Measurements from ENCODE around the gene SRSF12.
A peak's percentile ranks its signal among the peaks of the same experiment; 100 is the strongest.

The SRSF12 gene

DNA sequence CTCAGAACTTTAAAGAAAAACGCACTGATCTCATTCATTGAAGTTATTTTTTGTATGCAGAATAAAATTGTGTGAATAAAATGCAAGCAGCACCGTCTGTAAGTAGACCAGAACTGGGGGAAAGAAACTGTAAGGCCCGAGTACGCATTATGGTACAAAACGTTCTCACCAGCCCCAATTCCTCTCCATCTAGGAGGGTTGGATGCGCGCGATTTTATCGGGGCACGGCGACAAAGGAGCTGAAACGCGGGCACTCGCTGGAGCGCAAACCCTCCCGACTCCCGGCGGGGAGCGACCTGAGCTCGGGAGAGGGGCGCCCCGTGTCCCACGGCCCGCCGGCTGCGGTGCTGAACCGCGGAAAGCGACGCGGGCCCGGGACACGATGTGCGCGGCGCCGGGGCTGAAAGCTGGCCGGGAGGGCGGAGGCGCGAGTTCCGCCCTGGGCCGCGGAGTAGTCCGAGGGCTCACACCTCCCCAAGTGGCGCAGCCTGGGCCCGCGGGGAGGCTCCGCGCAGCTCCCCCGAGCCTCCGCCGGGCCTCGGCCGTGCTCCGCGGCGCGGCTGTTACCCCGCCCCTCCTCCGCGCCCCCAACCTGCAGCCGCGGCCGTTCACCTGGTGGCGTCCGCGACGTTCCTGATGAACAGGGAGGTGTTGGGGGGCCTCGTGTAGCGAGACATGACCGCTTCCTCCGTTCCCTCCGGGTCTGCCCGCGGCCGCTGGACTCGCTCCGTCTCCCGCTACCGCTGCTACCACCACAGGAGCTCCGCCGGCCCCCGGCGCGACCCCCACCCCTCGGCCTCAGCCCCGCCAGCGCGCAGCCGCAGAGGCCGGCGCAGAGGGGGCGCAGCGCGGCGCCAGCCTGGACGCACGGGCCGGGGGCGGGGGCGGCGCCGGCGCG is at the start of gene SRSF12:
SRSF12 (minus strand) TSS at position 861 of the 898 bp plus-strand sequence; CDS start at position 677, 184 bp downstream.
- peak; percentile 59 for DNase-seq

DNA sequence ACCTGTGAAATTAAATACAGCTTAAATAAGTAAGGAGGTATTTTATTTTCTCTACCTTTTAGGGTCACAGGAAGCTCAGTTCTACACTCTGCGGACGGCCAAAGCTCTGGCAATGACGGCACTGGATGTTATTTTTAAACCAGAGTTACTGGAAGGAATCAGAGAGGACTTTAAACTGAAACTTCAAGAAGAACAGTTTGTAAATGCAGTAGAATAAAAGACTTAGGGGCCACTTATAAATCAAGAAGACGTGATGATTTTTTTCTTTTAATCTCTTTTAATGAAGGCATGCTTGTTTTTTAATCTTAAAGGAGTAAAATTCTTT is 44.1 kb upstream of the SRSF12 start:
- no peak for DNase-seq

DNA sequence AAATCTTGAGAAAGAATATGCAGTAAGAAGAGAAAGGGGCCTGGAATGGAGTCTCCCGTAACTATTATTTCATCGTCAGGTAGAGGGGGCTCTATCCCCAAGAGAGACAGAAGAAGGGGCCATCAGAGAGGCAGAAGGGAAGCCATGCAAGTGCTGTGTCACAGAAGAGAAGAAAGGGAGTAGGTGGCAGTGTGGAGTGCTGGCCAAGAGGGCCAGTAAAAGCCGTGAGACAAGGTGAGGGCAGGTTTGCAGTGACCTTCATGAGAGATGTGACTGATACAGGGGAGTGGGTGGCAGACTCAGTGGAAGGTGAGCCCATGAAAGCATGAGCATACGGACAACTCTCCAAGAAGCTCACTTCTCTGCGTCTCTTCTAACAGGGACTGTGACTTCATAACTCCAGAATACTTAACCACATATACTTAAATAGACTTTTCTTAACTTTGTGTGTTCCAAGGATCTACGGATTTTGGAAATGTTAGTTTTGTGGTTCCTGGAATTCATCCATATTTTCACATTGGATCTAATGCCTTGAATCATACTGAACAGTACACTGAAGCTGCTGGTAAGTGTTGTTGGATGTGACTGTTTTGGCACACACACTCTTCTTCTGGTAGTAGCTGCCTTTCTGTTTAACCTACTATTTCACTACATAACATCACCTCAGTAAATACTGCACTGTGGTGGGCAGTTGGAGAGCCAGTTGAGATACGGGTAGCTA is 43.6 kb upstream of the SRSF12 start:
- no peak for DNase-seq

DNA sequence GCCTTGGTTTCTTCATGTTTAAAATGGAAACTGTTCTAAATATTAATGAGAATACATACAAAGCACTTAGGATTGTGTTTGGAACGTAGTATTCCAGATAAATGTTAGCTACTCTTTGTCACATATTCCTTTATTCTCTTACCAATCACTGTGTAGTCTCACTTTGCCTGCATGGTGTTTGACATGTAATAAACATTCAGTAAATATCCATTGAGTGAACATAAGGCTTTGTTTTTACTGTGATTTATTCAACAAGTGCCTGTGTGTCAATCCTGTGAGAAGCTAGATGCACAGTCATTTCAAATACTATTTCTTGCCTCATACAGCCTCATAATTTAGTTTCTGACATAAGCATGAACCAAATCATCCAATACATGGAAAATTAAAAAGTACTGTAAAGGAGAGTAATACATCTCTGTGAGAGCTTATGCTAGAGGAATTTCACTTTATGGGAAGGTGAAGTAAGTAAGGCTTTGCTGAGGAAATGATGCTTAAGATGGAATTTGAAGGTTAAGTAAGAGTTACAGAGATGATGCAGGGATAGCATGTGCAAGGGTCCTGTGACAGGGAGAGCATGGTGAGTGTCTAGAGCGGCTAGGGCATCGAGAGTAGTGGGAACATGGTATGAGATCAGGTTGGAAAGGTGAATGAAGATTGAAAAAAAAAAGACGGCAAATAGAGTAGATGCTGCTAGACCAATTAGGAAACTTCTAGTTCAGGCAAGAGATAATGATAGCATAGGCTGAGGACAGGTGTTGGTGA is 42.6 kb upstream of the SRSF12 start:
- no peak for DNase-seq

DNA sequence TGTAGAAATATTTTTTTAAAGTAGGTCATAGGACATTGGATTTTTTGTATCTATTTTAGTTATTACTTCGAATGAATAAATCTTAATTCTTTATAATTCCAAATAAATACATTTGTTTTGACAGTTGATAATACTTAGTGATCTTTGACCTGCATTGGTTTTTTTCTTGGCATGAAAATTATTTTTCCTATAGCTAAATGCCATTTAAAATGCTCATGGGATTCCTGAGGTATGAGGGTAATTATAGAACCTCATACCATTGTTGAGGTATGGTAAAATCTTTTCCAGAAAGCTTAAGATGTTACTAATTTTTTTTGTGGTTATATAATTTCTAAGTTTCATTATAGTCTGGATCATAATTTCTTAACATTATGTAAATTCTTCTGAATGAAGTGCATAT is 36.3 kb upstream of the SRSF12 start:
- DNase-seq = no peak

DNA sequence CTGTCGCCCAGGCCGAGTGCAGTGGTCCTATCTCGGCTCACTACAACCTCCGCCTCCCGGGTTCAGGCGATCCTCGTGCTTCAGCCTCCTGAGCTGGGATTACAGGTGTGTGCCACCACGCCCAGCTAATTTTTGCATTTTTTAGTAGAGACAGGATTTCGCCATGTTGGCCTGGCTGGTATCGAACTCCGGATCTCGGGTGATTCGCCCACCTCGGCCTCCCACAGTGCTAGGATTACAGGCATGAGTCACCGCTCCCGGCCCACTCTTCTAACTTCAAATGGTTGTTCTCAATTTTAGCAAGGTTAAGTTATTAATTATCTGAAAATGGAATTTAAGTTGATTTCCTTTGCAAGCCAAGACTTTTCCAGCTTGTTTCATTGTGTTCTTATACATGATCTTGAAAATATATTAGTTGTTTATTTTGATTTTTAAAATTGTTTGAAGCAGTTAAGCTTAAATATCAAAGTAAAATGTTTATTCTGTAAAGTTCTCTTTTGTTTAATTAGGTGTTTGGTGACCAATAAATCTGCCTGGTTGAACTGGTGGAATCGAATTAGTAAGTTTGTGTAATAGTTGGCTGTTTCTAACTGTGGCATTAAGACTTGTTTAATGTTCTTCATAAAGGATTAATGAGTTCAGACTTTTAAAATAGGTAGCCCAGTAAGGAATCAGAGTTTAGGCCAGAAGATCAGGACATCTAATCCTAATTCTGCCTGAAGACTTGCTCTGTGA is 30.3 kb upstream of the SRSF12 start:
- DNase-seq = no peak

DNA sequence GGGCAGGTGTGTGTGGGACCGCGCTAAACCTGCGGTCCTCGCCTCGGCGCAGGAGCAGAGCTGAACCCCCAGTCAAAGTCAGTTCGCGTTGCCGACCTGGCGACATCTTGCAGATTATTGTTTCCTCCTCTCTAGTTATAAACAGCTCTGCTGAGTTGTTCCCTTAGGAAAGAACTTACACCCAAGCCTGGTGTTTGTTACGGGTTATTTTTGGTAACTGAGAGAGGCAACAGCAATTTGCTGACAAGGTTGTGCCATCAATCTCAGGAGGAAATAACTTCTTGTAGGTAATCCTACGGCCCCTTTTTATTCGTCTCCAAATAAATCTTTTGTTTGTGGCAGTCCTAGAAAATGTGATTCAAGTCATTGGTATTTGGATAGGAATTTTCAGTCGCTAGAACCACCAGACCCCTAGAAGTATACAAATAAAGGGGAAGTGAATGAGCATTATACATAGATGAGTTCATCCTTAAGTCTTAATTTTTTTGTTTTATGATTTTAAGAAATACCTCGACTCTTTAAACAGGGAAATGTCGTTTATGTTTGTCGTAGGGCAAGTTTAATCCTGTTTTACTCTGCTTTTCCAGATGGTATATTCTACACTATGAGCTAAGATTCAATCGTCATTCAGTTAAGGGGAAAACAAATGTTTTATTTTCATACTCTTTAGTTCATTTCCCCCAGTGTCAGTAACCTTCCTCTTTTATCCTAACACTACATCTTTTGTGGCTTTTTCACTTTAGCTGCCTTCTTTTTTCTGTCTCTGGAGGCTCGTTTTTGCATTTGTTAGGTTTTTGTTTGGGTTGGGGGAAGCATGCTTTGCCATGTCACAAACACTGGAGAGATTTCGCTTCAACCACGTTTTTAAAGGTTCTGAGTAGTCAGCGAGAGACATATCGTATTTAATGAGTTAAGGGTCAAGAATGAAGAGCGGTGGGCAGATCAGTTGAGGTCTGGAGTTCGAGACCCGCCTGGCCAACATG is 29.1 kb upstream of the SRSF12 start:
- DNase-seq = peak; percentile 64

DNA sequence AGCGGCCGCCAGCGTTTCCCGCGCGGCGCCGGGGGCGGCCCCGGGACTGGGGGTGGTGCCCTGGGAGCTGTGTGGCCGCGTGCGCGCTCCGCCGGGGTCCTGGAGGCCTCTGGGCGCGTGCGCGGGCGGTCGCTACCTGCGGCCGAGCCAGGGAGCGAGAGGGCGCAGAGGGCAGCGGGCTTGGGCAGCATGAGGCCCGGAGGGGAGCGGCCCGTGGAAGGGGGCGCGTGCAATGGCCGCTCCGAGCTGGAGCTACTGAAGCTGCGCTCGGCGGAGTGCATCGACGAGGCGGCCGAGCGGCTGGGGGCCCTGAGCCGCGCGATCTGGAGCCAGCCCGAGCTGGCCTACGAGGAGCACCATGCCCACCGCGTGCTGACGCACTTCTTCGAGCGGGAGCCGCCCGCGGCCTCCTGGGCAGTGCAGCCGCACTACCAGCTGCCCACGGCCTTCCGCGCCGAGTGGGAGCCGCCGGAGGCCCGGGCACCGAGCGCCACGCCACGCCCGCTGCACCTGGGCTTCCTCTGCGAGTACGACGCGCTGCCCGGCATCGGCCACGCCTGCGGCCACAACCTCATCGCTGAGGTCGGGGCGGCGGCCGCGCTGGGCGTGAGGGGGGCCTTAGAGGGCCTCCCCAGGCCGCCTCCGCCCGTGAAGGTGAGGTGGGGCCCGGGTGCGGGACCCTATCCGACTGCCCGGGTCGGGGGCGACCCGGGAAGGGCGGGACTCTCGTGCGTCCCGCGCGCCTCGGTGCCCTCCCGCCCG is 28.3 kb upstream of the SRSF12 start, which contains the start of gene PM20D2:
PM20D2 (plus strand) TSS at position 100 of the 762 bp plus-strand sequence; CDS start at position 190, 90 bp downstream.
- DNase-seq = peak; percentile 74

DNA sequence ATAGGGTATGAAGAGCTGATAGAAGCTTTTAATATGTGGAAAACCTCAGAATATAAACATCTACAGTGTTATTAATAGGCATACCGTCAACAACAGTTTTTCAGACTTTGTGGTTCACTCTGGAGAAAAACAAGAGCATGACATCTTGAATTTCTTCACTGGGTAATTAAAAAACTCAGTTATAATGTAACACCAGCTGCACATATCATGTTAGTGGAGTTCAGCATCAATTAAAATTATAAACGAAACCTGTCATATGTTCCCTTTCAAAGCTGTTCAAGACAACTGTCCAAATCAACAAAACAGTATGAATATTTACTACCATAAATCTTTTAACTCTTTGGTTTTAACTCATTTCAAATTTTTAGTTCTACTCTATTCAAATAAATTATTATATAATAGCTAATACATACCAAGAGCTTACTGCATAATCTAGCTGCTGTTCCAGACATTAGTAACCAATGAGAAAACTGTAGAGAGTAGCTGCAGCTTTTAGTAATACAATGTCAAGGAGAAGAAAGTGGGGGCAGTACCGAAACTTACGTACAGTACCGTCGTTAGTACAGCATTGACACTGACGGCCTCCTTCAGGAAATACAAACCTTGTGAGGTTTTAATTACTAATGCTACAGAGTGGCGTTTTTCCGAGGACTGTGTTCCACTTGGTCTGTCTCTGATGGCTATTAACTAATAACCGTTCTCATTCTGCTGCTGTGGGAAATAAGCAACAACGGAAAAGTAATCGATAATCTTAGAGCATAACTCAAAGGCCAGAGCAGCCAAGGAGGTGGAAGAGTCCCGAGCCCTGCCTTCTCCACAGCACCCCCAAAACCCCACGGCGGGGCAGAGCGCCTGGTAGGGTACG is 27.5 kb upstream of the SRSF12 start:
- DNase-seq = peak; percentile 63

DNA sequence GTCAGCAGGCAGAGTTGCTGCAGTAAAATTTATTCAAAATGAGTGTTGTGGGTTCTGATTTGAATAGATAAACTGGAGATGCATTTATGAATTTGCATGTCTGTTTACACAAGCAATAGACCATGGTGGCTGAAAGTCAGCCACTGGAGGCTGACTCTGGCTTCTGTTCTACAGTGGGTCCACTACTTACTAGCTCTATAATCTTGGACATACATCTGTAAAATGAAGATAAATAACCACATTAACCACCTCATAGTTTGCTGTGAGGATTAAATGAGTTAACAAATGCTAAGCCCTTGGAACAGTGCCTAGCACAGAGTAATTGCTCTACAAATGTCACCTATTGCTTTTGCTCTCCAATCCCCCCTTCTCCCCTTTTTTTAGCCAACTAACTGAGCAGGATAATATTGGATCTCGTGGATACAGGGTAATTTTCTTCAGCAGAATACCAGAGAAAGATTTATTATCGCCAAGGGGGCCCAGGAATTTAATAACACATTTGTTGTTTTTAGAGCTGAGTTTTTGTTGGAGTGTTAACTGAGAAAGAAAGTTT is 26.6 kb upstream of the SRSF12 start:
- no peak for DNase-seq

DNA sequence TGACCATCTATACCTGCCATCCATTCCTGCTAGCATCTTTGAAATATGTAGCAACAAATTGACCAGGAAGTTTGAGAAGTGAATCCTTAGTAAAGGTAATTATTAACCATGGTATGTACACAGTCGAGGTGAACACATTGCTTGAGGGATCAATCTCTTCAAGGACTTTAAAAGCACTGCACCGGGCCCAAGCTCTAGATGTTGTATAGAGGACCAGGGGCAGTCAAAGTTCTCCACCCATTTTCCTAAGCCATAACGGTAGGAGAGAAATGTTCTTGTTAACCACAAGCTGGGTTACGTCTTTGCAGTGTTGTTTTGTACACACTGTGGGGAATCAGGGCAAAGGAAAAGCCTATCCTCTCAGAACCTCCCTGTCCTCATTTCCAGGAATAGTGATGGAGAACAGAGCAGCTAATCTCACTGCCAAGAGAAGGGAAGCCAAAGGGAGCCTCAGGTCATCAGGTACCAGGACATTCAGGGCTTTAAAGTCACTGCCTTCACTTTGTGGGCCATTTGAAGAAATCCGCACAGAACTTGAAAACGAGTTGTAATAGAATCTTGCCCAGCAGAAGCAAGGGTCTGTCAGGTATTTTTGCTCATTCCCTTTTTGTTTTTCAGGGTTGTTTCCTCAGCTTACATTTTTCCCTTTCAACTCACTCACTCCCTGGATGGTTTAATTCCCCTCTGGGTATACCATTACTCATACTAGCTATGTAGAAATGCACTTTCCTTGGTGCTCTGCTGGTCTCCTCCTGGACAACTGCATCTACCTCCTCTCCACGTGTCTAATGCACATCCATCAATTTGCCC is 22.7 kb upstream of the SRSF12 start:
- DNase-seq = no peak

DNA sequence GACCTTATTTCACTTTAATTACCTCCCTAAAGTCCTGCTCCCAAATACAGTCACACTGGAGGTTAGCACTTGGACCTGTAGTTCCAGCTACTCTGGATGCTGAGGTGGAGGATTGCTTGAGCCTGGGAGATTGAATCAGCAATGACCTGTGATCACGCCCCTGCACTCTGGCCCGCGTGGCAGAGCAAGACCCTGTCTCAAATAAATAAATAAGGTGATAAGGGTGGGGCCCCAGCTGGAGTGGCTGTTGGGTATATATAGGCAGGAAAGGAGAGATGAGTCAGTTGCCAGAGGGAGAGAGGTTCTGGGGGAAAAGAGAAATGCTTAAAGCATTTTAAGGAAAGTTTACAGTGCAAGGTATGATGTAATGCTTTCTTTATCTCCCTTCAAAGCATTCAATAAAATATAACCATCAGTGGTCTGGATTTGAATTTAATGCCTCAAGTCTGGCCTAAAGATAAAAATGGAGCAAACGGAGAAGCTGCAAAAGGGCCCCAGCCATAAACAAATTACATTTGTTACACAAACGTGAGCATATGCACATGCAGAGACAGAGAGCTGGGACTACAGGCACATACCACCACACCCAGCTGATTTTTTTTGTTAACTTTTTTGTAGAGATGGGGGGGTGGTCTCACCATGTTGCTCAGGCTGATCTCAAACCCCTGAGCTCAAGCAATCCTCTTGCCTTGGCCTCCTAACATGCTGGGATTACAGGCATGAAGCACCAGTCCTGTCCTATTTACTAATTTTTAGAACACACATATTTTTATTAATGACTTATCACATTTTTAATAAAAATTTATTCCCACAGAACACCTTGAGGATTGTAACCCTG is 21.9 kb upstream of the SRSF12 start:
- DNase-seq = no peak

DNA sequence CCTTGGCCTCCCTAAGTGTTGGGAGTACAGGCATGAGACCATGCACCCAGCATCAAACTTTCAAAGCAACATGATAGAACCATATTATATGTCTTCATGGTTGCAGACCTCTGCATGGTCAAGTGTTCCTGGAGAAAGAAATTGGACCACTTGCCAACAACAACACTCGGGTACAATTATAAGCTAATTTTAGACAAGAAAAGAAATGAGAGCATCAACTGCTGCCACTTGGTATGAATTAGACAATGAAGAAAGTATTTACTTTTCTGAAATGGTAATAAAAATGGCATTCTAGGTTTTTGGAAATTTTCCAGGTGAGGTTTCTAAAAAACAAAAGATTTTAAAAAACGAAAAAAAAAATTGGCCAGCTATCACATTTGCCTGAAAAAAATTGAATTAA is 20.3 kb upstream of the SRSF12 start:
- DNase-seq = no peak

DNA sequence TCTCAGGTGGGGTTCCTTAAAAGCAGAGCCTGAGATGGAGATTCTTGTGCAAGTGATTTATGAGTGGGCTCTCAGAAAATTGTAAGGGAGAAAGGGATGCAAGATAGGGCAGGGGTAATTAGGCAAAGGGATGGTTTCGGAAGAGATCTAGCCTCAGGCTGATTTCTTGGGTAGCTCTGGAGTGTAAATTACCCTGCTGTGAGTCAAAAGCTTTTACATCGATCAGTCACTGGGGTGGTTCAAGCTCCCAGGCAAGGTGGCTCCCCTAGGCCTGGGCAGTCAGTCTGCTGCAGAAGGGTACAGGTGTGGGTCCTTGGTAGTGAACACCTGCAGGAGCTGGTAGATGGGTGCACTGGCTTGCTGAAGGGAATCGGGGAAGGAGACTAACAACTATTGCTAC is 16.9 kb upstream of the SRSF12 start:
- no peak for DNase-seq

DNA sequence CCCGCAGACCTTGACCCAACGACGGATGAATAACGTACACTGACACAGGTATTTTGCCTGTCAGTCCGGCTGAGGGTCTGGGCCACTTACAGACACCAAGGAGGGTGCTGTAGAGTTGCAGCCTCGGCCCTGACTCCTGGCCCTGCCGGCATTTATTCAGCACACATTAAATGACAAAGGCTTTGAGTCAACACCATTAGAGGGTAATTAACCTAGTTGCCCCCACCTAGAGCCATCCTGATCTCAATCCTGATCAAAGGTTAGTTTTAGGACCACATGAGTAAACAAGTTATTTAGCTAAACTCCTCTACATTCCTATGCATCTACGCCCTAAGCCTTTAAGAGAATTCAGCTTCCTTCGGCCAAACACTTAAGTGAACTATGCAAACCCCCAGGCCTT is 16.1 kb upstream of the SRSF12 start:
- DNase-seq = no peak

DNA sequence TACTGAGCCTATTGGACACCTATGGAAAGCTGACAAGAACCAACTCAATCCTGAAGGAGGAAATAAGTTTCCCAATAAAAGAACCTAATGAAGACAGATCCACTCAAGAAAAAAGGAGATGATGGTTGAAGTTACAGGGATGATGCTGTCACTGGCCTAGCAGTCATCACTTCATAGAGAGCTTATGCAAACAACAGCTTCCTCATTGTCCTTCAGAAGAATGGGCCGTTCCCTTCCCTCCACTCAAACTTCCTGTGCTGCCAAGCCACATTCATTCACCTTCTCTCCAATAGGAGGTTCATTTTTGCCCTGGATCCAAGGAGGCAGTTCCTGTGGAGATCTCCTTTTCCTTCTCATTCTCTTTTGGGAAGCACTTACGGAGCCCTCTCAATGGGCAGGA is 14.2 kb upstream of the SRSF12 start:
- no peak for DNase-seq

DNA sequence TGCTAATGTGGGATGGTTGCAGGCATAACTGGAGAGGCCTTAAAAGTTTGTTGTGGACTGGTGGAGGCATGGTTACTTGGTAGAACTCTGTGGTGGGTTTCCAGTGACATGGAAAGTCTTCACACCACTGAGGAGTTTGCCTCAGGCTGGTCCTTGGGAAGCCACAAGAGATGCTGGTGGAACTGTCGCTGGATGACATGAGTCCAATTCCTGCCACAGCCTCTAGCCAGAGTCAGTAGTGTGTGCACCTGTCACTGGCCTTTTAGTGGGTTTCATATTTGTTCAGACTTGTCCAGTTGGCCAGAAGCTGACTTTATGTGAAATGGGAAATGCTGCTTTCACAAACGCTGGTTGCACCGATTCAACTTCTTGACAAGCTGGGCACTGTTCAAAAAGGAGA is 13.7 kb upstream of the SRSF12 start:
- DNase-seq = no peak
